HG02759 (cell line): ENCODE data around the gene PLA2G2D.

ENCODE experiments used
- ATAC-seq: cut with Tn5 transposase; IDR thresholded peaks from one replicate; pipeline ENCODE4 v1.9.1; 2021; ENCODE audit warnings: mild to moderate bottlenecking, moderate library complexity; ENCODE audit not compliant: unreplicated experiment

PLA2G2D gene

GRCh38 chr1:20119347-20119746 lies at the start of gene PLA2G2D:
PLA2G2D (minus strand) TSS chr1:20119536; CDS start chr1:20119498, 38 bp downstream.
- ATAC-seq = no peak

GRCh38 chr1:20168564-20169491 lies 49.5 kb upstream of the PLA2G2D start:
- no peak for ATAC-seq

GRCh38 chr1:20167126-20167525 lies 47.8 kb upstream of the PLA2G2D start:
- ATAC-seq = no peak

GRCh38 chr1:20166051-20166450 lies 46.7 kb upstream of the PLA2G2D start:
- no peak for ATAC-seq

- ATAC-seq = no peak
Observed at GRCh38 chr1:20165522-20165951, 46.2 kb upstream of the PLA2G2D start.

- ATAC-seq = no peak
Observed at GRCh38 chr1:20164694-20165202, 45.4 kb upstream of the PLA2G2D start.

- ATAC-seq = no peak
Observed at GRCh38 chr1:20160034-20160433, 40.7 kb upstream of the PLA2G2D start.

- ATAC-seq = no peak
Observed at GRCh38 chr1:20158358-20159070, 39.2 kb upstream of the PLA2G2D start.

- ATAC-seq = no peak
Observed at GRCh38 chr1:20154301-20154831, 35.0 kb upstream of the PLA2G2D start.

GRCh38 chr1:20153000-20153418 lies 33.7 kb upstream of the PLA2G2D start:
- ATAC-seq = no peak

- ATAC-seq = no peak
Observed at GRCh38 chr1:20152599-20152930, 33.2 kb upstream of the PLA2G2D start.

GRCh38 chr1:20151906-20152598 lies 32.7 kb upstream of the PLA2G2D start:
- peak; percentile 74 for ATAC-seq

- no peak for ATAC-seq
Observed at GRCh38 chr1:20150969-20151368, 31.6 kb upstream of the PLA2G2D start.

GRCh38 chr1:20150326-20150705 lies 31.0 kb upstream of the PLA2G2D start:
- no peak for ATAC-seq

GRCh38 chr1:20149601-20150325 lies 30.4 kb upstream of the PLA2G2D start:
- no peak for ATAC-seq

GRCh38 chr1:20148571-20149500 lies 29.5 kb upstream of the PLA2G2D start:
- ATAC-seq = no peak

GRCh38 chr1:20147846-20148570 lies 28.7 kb upstream of the PLA2G2D start:
- no peak for ATAC-seq

- no peak for ATAC-seq
Observed at GRCh38 chr1:20143734-20144565, 24.6 kb upstream of the PLA2G2D start.
